Loucy (cell line): ENCODE results near the gene ALKAL2.
"Not testable (repeated sequence)": the region's sequence is repeated elsewhere in the genome, so short reads cannot be mapped to it uniquely, and the experiment has no call there.

Experiments
- H2AFZ ChIP-seq: fragments of 200-600 bp; sonication (generic); 2 replicates; pipeline ENCODE4 v1.6.0; 2016; ENCODE audit warnings: antibody characterized with exemption, mild to moderate bottlenecking, low read length, moderate library complexity
- H3F3A ChIP-seq: fragments of 200-600 bp; 2 replicates; pipeline ENCODE4 v1.6.0; 2016; ENCODE audit warnings: antibody characterized with exemption, low read depth, mild to moderate bottlenecking
- H3K27me3 ChIP-seq: fragments of 200-600 bp; sonication (generic); 2 replicates; pipeline ENCODE4 v1.6.1; 2014; ENCODE audit warnings: low read length, mild to moderate bottlenecking; ENCODE audit not compliant: insufficient read depth, poor library complexity, severe bottlenecking
- H3K36me3 ChIP-seq: fragments of 200-600 bp; sonication (generic); 2 replicates; pipeline ENCODE4 v1.6.1; 2016; ENCODE audit warnings: low read length; ENCODE audit not compliant: insufficient read depth
- H3K4me1 ChIP-seq: fragments of 200-600 bp; sonication (generic); 2 replicates; pipeline ENCODE4 v1.5.1; 2014; ENCODE audit warnings: low read length, mild to moderate bottlenecking; ENCODE audit not compliant: insufficient read depth, poor library complexity, severe bottlenecking
- H3K4me2 ChIP-seq: fragments of 200-600 bp; sonication (generic); 2 replicates; pipeline ENCODE4 v1.6.0; 2014; ENCODE audit warnings: antibody characterized with exemption, low read length, low read depth, mild to moderate bottlenecking; ENCODE audit not compliant: poor library complexity, severe bottlenecking
- H3K4me3 ChIP-seq: fragments of 200-600 bp; sonication (generic); 2 replicates; pipeline ENCODE4 v1.5.1; 2014; ENCODE audit warnings: low read length, mild to moderate bottlenecking, mixed read lengths; ENCODE audit not compliant: poor library complexity, severe bottlenecking
- H3K79me2 ChIP-seq: fragments of 200-600 bp; sonication (generic); 2 replicates; pipeline ENCODE4 v1.6.1; 2014; ENCODE audit warnings: low read length; ENCODE audit not compliant: insufficient read depth
- H3K9ac ChIP-seq: fragments of 200-600 bp; sonication (generic); 2 replicates; pipeline ENCODE4 v1.6.0; 2014; ENCODE audit warnings: mild to moderate bottlenecking, low read depth, low read length, moderate library complexity; ENCODE audit not compliant: poor library complexity, severe bottlenecking
- H3K9me2 ChIP-seq: fragments of 200-600 bp; sonication (generic); replicated peaks from 2 replicates; pipeline ENCODE4 v1.6.1; 2016; ENCODE audit warnings: low read depth, low read length, mixed read lengths
- H3K9me3 ChIP-seq: fragments of 200-600 bp; sonication (generic); 2 replicates; pipeline ENCODE4 v1.6.1; 2014; ENCODE audit warnings: mild to moderate bottlenecking, antibody characterized with exemption, low read length, low read depth; ENCODE audit not compliant: insufficient read depth
- H4K20me1 ChIP-seq: fragments of 200-600 bp; sonication (generic); 2 replicates; pipeline ENCODE4 v1.6.0; 2014; ENCODE audit warnings: antibody characterized with exemption, low read length, mild to moderate bottlenecking; ENCODE audit not compliant: insufficient read depth, poor library complexity, severe bottlenecking
- EZH2phosphoT487 ChIP-seq: fragments of 200-600 bp; IDR thresholded peaks from 2 replicates; pipeline ENCODE4 v1.6.1; 2018; ENCODE audit warnings: antibody characterized with exemption, mild to moderate bottlenecking, moderate library complexity, borderline replicate concordance
- TF ChIP-seq, protein P1 (sequence below): fragments of 200-600 bp; sonication (generic); conservative IDR thresholded peaks from 2 replicates; pipeline ENCODE4 v1.5.1; 2014; ENCODE audit warnings: mild to moderate bottlenecking, antibody characterized with exemption, low read length

The ALKAL2 gene, protein sequence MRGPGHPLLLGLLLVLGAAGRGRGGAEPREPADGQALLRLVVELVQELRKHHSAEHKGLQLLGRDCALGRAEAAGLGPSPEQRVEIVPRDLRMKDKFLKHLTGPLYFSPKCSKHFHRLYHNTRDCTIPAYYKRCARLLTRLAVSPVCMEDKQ

DNA sequence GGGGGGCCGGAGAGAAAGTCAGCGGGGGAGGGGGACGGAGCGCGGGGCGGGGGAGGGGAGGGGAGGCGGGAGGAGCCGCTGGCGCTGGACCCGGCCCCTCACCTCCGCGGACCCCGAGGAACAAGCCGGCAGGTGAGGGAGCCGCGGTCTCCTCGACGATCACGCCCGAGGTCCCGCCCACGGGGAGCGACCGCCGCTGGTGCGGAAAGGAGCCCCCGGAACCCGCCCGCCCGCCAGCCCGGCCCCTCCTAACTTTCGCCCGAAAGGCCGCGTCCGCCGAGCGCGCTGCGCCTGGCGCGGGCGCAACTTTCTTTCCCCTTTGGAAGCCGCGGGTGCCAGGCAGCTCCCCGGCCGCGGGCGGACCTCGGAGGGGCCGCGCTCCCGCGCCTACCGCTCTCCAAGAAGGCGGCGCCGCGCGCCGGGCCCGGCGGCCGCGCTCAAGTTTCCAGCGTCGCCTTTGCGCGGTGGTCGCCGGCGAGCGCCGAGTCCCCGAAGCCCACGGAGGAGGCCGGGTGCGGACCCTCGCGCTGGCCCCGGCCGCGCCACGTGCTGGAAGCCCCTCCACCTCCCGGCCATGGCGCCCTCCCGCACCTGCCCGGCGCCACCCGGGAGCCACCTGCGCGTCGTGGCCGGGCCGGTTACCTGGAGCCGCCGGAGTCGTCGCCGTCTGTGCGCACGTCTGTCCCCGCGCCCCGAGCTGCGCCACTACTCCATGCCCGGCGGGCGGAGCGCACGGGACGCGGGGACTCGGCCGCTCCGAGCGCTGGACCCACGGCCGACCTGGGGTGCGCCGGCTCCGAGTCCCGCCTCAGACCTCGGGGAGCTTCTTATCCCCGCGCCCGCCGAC, at the start of gene ALKAL2:
ALKAL2 (minus strand) TSS at position 181 of the 847 bp plus-strand sequence. CDS start 256 bp downstream, outside the sequence.
- H3K4me3 ChIP-seq: no peak within 1 kb of the TSS

DNA sequence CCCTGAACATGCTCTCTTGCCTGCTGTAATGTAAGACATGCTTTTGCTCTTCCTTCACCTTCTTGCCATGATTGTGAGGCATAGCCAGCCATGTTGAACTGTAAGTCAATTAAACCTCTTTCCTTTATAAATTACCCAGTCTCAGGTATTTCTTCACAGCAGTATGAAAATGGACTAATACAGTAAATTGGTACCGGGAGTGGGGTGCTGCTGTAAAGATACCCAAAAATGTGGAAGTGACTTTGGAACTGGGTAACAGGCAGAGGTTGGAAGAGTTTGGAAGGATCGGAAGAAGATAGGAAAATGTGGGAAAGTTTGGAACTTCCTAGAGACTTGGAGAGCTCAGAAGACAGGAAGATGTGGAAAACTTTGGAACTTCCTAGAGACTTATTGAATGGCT, 49.1 kb upstream of the ALKAL2 start:
- not testable (repeated sequence) for H3K79me2 ChIP-seq

More for the DNA sequence above, at the start of gene ALKAL2:
- H3K9me3 ChIP-seq: no peaks in the 10 kb centered on the region
- no peaks in the 10 kb centered on the region for H3K79me2 ChIP-seq
- no peaks in the 10 kb centered on the region for H3K4me1 ChIP-seq
- H3K9ac ChIP-seq: no peak within 1 kb of the TSS
- H3K27me3 ChIP-seq: no peaks in the 10 kb centered on the region
- no peaks in the 10 kb centered on the region for H3K9me2 ChIP-seq
- H3K4me2 ChIP-seq: no peak within 1 kb of the TSS
- no peaks in the 10 kb centered on the region for H3F3A ChIP-seq
- TF ChIP-seq EZH2phosphoT487: no peak
- TF ChIP-seq, protein P1, sequence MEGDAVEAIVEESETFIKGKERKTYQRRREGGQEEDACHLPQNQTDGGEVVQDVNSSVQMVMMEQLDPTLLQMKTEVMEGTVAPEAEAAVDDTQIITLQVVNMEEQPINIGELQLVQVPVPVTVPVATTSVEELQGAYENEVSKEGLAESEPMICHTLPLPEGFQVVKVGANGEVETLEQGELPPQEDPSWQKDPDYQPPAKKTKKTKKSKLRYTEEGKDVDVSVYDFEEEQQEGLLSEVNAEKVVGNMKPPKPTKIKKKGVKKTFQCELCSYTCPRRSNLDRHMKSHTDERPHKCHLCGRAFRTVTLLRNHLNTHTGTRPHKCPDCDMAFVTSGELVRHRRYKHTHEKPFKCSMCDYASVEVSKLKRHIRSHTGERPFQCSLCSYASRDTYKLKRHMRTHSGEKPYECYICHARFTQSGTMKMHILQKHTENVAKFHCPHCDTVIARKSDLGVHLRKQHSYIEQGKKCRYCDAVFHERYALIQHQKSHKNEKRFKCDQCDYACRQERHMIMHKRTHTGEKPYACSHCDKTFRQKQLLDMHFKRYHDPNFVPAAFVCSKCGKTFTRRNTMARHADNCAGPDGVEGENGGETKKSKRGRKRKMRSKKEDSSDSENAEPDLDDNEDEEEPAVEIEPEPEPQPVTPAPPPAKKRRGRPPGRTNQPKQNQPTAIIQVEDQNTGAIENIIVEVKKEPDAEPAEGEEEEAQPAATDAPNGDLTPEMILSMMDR: no peak
- no peaks in the 10 kb centered on the region; the same call in 1 of the 2 replicates for H3K36me3 ChIP-seq
- H4K20me1 ChIP-seq: no peaks in the 10 kb centered on the region
- no peak within 1 kb of the TSS for H2AFZ ChIP-seq

DNA sequence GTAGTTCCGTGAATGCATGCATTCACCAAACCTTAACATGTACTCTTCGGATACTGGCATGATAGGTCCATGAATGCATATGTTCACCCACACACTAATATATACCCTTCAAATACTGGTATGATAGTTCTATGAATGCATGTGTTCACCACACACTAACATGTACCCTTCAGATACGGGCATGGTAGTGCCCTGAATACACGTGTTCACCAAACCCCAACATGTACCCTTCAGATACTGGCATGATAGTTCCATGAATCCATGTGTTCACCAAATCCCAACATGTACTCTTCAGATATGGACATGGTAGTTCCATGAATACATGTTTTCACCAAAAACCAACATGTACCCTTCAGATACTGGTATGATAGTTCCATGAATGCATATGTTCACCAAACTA, 48.5 kb upstream of the ALKAL2 start:
- H2AFZ ChIP-seq: no peak overlapping the region
- no peaks in the 10 kb centered on the region for H4K20me1 ChIP-seq
- H3K27me3 ChIP-seq: no peaks in the 10 kb centered on the region
- TF ChIP-seq, protein P1: no peak
- no peak for TF ChIP-seq EZH2phosphoT487
- H3K9me3 ChIP-seq: peaks cover 21% of the 10 kb centered on the region; the same call in 1 of the 2 replicates
- H3K4me1 ChIP-seq: no peaks in the 10 kb centered on the region
- no peaks in the 10 kb centered on the region for H3K36me3 ChIP-seq
- no peak overlapping the region for H3K9ac ChIP-seq
- H3K79me2 ChIP-seq: no peaks in the 10 kb centered on the region
- no peak overlapping the region for H3K4me2 ChIP-seq
- no peak overlapping the region for H3K4me3 ChIP-seq
- no peaks in the 10 kb centered on the region for H3F3A ChIP-seq
- no peaks in the 10 kb centered on the region for H3K9me2 ChIP-seq

More for the DNA sequence above, 49.1 kb upstream of the ALKAL2 start:
- H3K27me3 ChIP-seq, H3K36me3 ChIP-seq, H2AFZ ChIP-seq, H3K4me2 ChIP-seq, H3F3A ChIP-seq, H4K20me1 ChIP-seq, H3K9ac ChIP-seq, H3K4me3 ChIP-seq, H3K9me2 ChIP-seq, H3K4me1 ChIP-seq: not testable (repeated sequence)
- H3K9me3 ChIP-seq: peaks cover 21% of the 10 kb centered on the region; the same call in 1 of the 2 replicates
